Fibroblast of upper back skin (primary cell): ENCODE measurements around the gene TMEM132D.
A peak's percentile ranks its signal among the peaks of the same experiment; 100 is the strongest.

Source experiments
- DNase-seq: peaks from one replicate; pipeline ENCODE4 v3.0.0-alpha.2; 2013

The TMEM132D gene

DNA sequence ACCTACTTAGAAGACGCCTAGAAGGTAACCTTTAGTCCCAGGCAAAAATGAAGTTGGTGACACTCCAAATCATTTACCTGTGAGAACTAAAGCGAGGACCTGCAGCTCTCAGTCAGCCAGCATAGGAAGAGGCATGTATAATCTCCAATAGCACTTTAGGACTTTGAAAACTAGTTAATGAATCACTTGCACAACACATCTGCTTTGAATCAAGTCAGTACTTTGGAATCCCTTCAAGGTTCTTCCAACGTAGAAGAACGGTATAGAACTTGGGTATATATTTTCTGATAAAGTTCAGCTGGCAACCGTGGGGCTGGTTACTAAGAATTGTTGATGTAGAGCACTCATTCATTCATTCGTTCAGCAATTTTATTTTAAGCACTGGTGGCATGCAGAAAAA lies 251.9 kb downstream of the TMEM132D start:
- peak; percentile 36 for DNase-seq

DNA sequence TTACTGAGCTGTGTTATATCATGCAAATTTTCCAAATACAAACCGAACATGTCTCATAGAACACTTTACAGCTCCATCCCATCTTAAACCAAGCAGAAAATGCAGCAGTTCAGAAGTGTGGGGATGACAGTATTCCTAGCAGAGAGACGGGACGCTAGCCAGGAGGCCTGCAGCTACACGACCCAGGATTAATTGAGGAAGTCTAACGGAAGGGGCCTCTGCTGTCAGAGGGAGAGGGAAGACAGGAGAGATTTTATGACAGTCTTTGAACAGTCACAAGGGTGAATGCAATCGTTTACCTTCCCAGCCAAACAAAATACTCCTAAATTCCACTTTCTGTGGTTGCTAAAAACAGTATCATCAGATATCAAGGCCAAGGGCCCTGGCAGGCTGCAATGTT lies 261.9 kb downstream of the TMEM132D start:
- DNase-seq = no peak

DNA sequence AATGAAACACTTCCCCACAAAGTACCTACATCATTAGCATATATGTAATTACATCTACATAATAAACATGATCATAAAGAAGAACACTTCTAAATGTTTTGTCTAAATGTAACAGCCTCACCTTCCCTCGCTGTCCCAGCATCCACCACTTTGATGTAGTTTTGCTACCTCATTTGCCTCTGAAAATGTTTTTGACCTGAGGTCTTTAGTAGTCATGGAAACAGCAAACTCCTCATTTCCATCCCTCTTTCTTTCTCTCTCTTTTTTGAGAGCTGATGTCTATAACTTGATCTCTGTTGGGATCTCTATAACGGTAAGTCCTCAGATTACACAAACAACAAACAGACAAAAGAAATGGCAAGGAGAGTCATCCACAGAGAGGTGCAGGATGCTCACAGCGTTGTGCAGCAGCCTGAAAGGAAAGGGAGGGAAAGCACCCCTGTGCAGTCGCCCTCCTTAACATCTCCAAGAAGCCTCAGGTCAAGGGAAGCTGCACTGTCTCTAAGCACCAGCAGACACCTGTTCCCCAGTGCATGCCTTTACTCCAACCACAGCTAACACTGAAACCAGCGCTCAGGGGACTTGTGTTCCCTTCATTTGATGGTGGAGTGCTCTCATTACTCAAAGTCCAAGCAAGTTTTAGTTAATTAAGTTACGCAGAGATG lies 268.7 kb downstream of the TMEM132D start:
- no peak for DNase-seq

DNA sequence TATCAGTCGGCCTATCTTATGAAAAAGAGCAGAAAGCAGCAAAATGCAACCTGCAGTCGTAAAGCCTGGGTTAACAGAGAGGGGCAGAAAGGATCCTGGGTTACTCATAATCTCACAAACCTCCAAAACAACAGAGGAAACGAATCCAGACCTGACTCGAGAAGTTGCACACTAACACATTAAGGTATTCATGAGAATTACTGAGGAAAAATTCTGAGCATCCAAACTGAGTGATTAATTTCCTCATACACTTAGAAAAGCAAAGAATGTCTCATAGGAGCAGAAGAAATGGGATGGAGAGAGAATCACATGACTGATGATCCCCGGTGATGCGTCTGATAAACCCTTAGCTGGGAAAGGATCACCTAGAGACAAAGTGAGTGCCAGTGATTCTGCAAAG lies 272.5 kb downstream of the TMEM132D start:
- no peak for DNase-seq

DNA sequence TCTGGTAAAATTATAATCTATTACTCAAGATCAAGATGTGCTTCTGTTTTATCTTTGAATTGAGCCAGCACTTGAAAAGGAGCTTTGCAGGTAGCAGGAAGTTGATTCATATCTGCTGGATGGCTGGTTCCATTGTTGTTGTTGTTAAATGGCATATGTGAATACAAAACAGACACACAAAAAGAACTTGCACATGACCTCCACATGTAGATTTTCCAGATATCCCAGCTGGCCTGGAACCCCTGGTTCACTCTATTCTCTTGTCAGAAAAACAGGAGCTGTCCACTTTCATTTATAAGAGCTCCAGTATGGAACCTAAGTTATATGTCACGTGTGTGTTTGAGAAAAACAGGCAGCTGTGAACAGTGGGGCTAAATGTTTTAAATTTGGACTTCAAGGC lies 273.9 kb downstream of the TMEM132D start:
- DNase-seq = no peak

DNA sequence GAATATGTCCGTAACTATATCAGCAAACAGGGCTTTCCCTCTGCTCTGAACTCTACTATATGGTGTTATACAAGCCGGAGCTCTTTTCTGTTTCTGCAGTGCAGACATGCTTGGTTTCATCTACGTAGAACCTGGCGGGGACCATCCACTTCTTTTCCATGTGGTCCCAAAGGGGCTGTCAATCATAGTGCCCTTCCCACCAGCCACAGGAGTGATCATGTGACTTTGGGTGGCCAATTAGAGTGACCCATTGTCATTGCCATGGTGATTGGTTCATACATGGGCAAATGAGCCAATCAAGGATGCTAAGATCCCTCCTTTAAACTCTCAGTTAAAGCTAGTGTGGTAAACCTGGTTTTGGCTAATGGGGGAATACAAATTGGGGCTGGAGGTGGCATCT lies 281.3 kb downstream of the TMEM132D start:
- no peak for DNase-seq

DNA sequence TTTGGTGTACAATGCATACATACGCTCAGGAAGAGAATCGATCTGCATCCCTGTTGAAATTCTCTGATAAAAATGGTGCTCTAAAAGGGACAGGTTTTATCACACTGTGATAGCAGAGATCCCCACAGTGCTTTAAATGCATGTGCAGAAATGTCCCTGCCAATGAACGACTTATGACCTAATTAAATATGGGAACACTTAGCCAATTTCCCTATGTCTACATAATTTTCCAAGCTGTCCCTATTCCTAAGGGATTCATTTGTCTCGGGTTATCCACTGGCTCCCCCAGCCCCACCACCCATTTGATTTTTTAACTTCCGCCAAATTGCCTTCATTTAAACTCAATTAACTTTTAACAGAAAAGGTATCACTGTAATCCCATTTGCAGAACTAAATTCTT lies 284.6 kb downstream of the TMEM132D start:
- no peak for DNase-seq

DNA sequence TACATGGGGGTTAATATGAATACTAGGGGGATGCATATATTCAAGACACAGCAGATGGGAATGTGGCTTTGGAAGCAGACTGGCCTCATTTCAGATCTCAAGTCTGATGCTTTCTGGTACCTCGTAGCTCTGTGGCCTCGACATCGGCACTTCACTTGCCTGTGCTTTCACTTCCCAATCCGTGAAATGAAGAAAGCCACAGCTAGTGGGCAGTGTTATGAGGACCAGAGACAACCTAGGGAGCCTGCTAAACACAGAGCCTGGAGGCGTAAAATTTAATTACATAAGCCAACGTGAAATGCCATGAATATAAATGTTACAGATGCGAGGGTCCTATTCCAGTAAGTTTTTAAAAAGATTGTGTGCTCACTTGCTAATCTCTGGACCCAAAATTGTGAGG lies 286.0 kb downstream of the TMEM132D start:
- no peak for DNase-seq

DNA sequence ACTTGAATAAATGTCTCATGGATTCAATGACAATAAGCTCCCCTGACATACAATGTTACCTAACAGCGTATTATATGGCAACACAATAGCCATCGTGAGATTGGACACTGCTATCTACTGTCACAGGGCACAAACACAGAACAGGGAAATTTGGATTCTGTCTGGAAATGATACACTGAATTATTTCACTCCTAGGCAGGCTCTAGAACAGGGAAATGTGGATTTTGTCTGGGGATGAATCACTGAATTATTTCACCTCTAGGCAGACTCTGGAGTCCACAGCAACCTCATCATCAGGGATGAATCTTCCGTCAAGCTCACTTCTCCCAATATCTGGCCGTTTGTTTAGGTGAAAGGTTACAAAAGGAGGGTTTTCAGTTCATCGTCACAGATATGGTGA lies 288.8 kb downstream of the TMEM132D start:
- DNase-seq = peak; percentile 46

DNA sequence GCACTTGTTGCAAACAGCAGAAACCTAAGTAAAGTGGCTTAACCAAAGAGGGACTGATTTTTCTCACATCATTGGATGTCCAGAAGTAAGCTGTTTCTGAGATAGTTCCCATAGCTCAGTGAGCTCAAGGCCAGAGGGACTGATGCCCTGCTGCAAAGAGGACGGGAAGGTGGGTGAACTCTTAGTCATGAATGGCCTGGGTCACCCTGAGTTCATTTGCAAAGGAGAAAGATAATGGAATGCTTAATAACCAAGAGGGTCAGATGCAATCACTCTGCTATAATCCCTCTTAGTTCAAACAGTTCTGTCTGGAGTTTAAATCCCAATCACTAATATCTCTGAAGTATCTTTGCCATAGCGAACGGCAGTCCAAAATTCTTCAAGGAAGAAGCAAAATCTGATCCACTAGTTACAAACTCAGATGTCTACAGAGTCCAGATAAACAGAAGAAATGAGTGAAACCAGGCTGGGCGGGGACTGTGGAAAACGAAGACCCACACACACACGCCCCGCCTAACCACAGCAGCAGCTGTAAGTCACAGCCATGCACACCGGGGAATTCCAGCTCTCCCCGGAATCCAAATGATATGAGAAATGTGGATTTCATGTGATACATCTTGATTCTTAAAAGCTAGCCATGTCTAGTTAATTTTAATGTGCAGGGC lies 289.5 kb downstream of the TMEM132D start:
- DNase-seq = peak; percentile 58

DNA sequence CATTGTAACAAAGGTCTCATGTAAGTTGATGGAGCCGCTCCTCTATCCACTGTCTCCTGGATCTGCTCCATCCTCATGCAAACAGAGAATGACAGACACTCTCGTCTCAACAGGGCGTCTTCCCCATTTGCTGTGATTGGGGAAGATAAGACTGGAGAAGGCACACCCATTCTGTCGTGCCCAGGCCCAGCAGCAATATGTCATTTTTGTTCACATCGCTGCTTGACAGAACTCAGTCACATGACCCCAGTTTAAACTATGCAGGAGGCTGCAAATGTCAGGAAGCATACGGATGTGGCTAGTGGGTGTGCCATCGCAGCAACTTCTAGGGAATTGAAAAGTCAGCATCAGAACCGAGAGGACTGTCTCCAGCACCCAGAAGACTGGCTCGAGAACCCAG lies 290.5 kb downstream of the TMEM132D start:
- DNase-seq = no peak

DNA sequence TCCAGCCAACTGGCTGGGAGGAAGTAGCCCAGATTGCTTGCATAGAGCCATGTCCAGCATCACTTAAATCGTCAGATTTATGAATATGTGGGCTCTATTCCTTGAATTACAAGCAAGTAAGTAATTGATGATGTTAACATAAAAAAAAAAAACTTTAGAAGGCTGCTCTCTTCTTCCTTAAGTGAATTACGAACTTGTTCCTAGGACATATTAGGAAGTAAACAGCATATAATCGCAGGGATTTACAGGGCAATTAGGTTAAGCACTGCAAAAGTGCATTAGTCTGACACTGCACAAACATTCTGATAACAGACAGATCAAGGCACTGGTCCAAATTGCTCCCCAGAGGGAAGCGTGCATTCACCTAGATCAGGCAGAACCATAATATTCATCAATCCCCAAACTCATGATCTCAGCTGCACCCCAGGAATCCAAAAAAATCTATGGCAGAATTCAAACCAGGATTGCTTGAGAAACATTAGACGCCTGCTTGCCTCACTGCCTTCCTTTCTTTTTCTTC lies 293.2 kb downstream of the TMEM132D start:
- no peak for DNase-seq

DNA sequence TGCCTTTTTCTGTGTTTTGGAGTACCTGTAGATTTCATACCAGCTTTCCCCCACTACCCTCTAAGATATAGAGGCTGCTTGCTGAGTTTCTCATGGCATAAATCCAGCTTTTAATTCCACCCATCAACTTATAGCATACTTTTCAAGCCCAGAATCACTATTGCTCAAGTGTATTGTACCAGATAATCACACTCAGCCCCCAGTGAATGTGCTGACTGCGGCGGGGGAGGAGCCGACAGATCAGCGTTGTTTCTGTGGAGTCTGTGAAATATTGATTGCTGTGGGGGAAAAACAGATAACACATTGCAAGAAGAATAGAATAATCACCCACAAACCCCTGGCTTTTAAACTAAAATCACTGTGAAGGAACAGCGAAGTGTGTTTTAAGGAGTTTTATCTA lies 296.1 kb downstream of the TMEM132D start:
- no peak for DNase-seq

DNA sequence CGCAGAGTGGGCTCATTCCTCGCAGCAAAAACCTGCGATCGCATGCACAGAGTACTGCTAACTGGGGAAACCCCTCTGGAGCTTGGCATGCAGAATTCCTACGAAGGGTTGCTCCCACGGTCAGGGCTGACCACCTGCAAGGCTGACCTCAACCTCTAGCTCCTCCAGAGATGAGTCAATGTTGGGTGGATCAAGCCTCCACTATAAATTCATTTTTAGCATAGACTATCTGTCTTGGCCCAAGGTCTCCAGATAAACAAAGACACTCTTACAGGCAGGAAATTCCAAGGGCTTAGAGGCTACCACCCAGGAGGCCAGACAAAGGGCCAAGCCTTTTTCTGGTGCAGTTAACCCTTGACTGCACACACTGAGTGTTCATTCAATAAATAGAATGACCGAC lies 296.5 kb downstream of the TMEM132D start:
- peak; percentile 80 for DNase-seq

DNA sequence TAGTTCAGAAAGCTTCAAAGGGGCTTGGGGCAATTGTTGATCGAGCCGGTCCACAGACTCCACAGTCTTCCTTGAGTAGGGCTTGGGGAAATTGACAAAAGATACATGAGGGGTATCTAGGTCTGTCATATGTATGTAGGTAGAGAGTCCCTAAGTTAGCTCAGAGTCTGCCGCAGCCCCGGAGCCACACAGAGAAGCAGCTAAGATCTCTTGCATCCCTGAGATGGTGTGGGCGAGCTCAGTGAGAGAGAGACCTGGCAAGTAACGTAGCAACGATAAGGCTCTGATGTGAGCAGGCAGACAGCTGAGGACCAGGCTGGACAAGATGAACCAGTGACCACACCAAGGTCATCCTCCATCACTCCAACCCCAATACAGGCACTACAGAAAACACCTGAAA lies 297.6 kb downstream of the TMEM132D start:
- DNase-seq = no peak

DNA sequence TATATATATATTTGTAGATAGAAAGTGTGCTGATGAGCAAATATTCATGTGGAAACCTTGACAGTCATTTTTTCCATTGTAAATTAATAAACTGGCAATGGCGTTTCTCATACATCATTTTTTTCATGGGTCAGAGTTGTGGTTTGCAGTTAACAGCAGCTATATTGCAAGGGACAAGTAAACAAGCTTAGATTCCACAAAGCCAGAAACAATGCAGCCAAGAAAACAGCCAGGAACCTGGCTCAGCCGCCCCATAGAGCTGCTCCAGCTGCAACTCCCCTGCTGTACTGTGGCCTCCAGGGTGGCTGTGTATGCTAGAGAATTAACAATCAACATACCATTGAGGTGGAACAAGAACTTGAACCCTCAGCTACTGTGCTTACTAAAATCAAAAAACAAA lies 298.2 kb downstream of the TMEM132D start:
- DNase-seq = peak; percentile 25

DNA sequence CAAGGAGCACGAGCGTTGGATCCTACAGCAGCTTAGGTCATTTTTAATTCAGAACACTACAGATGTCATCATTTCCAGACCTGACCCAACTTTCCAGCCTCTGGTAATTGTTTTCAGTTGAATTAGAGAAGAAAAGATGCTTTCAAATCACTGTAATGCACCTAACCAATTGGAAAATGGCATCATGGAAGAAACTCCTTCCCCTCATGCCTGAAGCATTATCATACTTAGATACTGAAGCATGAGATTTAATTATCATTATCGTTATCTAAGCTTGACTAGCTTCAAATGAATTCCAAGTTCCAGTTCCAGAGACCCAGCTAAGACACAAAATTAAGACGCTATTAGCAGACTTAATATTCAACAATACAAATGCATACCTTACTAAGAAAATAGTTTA lies 299.3 kb downstream of the TMEM132D start:
- DNase-seq = no peak

DNA sequence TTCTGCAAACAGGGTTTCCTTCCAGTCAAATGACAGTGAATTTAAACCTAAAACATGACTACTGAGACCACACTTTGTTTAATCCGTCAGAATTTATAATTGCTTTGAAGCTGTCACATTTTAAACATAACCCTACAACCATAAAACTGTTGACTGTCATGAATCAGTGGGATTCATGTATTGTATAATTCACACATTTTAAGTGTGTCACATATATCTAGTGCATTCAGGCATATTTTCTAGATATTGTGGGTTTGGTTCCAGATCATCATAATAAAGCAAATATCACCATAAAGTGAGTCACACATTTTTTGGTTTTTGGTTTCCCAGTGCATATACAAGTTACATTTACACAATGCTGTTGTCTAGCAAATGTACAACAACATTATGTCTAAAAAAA lies 304.4 kb downstream of the TMEM132D start:
- DNase-seq = peak; percentile 31

DNA sequence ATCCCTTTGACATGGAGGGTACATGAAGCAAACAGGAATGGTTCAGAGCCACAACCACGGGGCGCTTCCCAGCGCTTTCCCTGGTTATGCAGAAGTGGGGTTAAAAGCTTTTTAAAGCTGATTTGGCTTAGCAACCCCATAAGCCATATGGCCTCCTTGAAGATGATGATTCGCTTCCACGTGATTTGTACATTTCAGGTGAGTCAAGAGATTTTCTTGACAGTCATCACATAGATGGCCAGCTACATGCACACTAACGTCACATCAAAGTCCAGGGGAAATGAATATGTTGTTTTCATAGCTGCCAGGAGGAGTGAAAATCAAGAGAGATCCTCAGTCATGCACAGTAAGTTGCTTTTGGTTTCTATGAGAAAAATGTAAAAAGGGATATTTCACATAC lies 309.7 kb downstream of the TMEM132D start:
- peak; percentile 8 for DNase-seq

DNA sequence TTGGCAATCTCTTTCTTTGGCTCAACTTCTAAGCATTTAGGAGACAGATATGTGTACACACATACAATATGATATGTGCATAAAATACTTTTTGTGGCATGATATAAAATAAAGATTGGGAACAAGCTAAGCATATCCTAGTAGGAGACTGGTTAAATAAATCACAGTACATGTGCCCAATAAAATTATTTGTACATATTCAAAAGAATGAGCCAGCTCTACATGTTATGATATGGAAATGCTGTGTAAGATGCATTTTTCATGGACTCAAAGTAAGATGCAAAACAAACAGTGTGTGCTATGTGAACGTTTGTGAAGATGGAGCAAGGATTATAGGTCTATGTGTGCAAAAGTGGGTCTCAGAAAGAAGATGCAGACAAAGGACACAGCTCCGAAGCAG lies 311.4 kb downstream of the TMEM132D start:
- no peak for DNase-seq

DNA sequence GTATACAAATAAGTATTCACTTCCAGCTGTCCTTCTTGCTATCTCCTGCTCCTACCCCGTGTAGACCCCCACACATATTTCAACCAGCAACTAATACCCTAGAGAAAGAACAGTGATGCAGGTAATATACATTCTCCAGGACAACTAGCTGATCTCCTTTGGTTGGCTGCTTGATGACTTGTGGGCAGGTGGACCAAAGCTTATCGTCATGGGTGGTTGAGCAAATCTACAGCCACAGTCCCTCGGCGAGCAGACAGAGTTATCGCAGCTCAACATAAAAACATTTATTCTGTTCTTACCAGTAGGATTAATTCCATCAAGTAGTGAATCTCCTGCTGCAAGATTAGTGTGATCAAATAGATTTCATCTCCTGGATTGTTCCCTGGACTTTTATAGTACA lies 314.3 kb downstream of the TMEM132D start:
- no peak for DNase-seq

DNA sequence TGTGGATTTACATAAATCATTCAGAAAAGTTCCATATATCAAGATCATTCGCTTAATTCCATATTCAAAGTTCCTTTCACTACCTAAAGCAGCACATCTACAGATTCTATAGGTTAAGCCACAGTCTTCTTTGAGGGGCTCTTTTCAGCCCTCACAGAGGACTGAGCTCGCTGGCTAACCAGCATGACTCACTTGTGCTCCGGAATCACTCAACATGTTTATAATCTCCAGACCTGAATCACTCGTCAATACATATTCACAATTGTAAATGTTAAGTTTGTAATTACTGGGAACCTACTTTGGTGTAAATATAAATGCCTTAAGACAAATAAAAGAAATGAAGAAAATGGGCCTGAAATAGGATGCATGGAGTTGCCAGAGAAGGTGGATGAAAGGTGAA lies 315.7 kb downstream of the TMEM132D start:
- no peak for DNase-seq

DNA sequence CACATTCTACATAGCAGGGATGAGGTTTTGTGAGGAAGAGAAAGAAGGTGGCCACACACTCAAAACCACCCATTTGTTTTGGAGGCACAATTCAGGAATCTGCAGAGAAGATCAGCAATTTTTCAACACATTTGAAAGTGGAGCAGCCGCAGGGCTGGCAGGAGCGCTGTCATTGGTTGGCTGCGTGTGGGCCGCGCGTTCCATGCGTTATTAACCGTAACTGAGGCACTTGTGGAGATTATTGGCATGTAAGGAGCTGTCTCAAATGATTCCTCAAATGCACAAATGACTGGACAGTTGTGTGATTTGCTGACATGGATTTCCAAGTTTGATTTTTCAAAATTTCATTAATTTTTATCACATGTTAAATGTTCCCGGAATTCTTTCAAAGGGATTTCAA lies 318.5 kb downstream of the TMEM132D start:
- DNase-seq = no peak

DNA sequence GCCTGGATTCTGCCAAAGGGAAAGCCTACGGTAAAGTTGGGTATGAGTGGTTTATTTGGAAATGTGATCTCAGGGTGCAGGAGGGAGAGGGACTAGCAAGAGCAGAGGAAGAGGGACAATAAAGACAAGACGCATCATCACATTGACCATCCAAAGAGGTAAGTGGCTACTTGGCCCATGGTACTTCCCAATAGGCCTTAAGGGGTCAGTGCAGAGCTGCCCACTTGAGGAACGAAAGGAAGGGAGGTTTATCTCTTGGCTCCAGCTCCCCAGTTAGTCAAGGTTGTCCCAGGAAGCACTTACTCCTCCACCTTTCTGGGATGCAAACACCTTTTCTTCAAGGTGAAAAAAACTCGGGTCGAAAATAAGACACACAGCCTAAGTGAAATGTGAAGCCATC lies 323.9 kb downstream of the TMEM132D start:
- DNase-seq = no peak
